ENCODE measurements around the gene MFSD6L. TPM values are rescaled to one million over a fixed set of nuclear protein-coding genes. Genes with fewer than 3 reads are reported as not detected.
A peak's percentile ranks its signal among the peaks of the same experiment; 100 is the strongest.

Gene MFSD6L
- polyA plus RNA-seq, 3 donors: 3.6 to 4.8 (median 4.1) TPM

- no peak for DNase-seq
These were observed 854 bp downstream of the MFSD6L start for GRCh38 chr17:8798176-8798845.

- DNase-seq: no peak
These were observed 1.5 kb downstream of the MFSD6L start for GRCh38 chr17:8797621-8798175.

- no peak for DNase-seq
These were observed 4.5 kb downstream of the MFSD6L start for GRCh38 chr17:8794636-8795035.

GRCh38 chr17:8793649-8794048 lies 5.5 kb downstream of the MFSD6L start:
- DNase-seq: no peak

GRCh38 chr17:8792646-8793045 lies 6.5 kb downstream of the MFSD6L start:
- DNase-seq: no peak

- DNase-seq: no peak
These were observed 7.3 kb downstream of the MFSD6L start for GRCh38 chr17:8791910-8792270.

- DNase-seq: no peak
These were observed 7.8 kb downstream of the MFSD6L start for GRCh38 chr17:8791248-8791909.

- DNase-seq: no peak
These were observed 9.4 kb downstream of the MFSD6L start for GRCh38 chr17:8789743-8790142.

- DNase-seq: no peak
These were observed 10.2 kb downstream of the MFSD6L start for GRCh38 chr17:8788998-8789397.

GRCh38 chr17:8785547-8786413 lies 13.4 kb downstream of the MFSD6L start:
- DNase-seq: peak; percentile 76

GRCh38 chr17:8782176-8782575 lies 17.0 kb downstream of the MFSD6L start:
- DNase-seq: no peak

GRCh38 chr17:8781776-8782175 lies 17.4 kb downstream of the MFSD6L start:
- DNase-seq: no peak

- no peak for DNase-seq
These were observed 22.3 kb downstream of the MFSD6L start for GRCh38 chr17:8776881-8777280.

GRCh38 chr17:8776248-8776647 lies 22.9 kb downstream of the MFSD6L start:
- no peak for DNase-seq

- no peak for DNase-seq
These were observed 32.4 kb downstream of the MFSD6L start for GRCh38 chr17:8766731-8767130.

GRCh38 chr17:8762012-8762411 lies 37.2 kb downstream of the MFSD6L start:
- DNase-seq: no peak

- no peak for DNase-seq
These were observed 41.0 kb downstream of the MFSD6L start, which contains the start of gene SPDYE4 for GRCh38 chr17:8758137-8758596. SPDYE4 (minus strand) TSS chr17:8758546; CDS start chr17:8758382, 164 bp downstream.

- no peak for DNase-seq
These were observed 42.0 kb downstream of the MFSD6L start for GRCh38 chr17:8757189-8757588.

GRCh38 chr17:8755590-8756255 lies 43.4 kb downstream of the MFSD6L start:
- DNase-seq: no peak

GRCh38 chr17:8754890-8755289 lies 44.3 kb downstream of the MFSD6L start:
- no peak for DNase-seq

GRCh38 chr17:8753976-8754440 lies 45.2 kb downstream of the MFSD6L start:
- no peak for DNase-seq

All from renal pelvis (tissue), 4 donors.